Measurements from ENCODE around the gene EIF4A2.
"Not testable (repeated sequence)": the region's sequence is repeated elsewhere in the genome, so short reads cannot be mapped to it uniquely, and the experiment has no call there.

The EIF4A2 gene

GRCh38 chr3:186800285-186800684 is 16.9 kb downstream of the EIF4A2 start:
- H3K27ac ChIP-seq (ENCODE audit: low read depth in 2 of 2, low read length in 2 of 2) = no peak overlapping the region
- no peaks in the 10 kb centered on the region for H3K27me3 ChIP-seq (ENCODE audit: control insufficient read depth in 2 of 2, insufficient read depth in 2 of 2, low read length in 2 of 2)
- H3K36me3 ChIP-seq (ENCODE audit: control insufficient read depth in 2 of 2, insufficient read depth in 2 of 2, low read length in 2 of 2) = peaks cover 0 to 7% of the 10 kb centered on the region in 2 donors
- H3K9ac ChIP-seq (ENCODE audit: low read depth in 1 of 2, low read length in 2 of 2) = no peak overlapping the region
- no peaks in the 10 kb centered on the region for H3K4me1 ChIP-seq (ENCODE audit: control insufficient read depth in 2 of 2, insufficient read depth in 2 of 2, low read length in 2 of 2)
- H3K4me3 ChIP-seq (ENCODE audit: low read length in 2 of 2) = no peak overlapping the region
- no peaks in the 10 kb centered on the region for H3K9me3 ChIP-seq (ENCODE audit: control insufficient read depth in 2 of 2, low read length in 2 of 2)

- Histone ChIP-seq H3K4me3 (ENCODE audit: low read length in 2 of 2) (no peak overlapping the region), H3K36me3 (ENCODE audit: control insufficient read depth in 2 of 2, insufficient read depth in 2 of 2, low read length in 2 of 2) (peaks cover 0 to 2% of the 10 kb centered on the region in 2 donors), H3K27ac (ENCODE audit: low read depth in 2 of 2, low read length in 2 of 2) (no peak overlapping the region), H3K9me3 (ENCODE audit: control insufficient read depth in 2 of 2, low read length in 2 of 2) (no peaks in the 10 kb centered on the region), H3K4me1 (ENCODE audit: control insufficient read depth in 2 of 2, insufficient read depth in 2 of 2, low read length in 2 of 2) (peaks cover 7 to 8% of the 10 kb centered on the region in 2 donors), H3K27me3 (ENCODE audit: control insufficient read depth in 2 of 2, insufficient read depth in 2 of 2, low read length in 2 of 2) (no peaks in the 10 kb centered on the region), H3K9ac (ENCODE audit: low read depth in 1 of 2, low read length in 2 of 2) (no peak overlapping the region)
These were observed 19.3 kb downstream of the EIF4A2 start for GRCh38 chr3:186802701-186803100.

- H3K27me3 ChIP-seq (ENCODE audit: control insufficient read depth in 2 of 2, insufficient read depth in 2 of 2, low read length in 2 of 2); H3K9ac ChIP-seq (ENCODE audit: low read depth in 1 of 2, low read length in 2 of 2); H3K36me3 ChIP-seq (ENCODE audit: control insufficient read depth in 2 of 2, insufficient read depth in 2 of 2, low read length in 2 of 2); H3K4me1 ChIP-seq (ENCODE audit: control insufficient read depth in 2 of 2, insufficient read depth in 2 of 2, low read length in 2 of 2); H3K27ac ChIP-seq (ENCODE audit: low read depth in 2 of 2, low read length in 2 of 2); H3K4me3 ChIP-seq (ENCODE audit: low read length in 2 of 2); H3K9me3 ChIP-seq (ENCODE audit: control insufficient read depth in 2 of 2, low read length in 2 of 2): not testable (repeated sequence)
These were observed 20.1 kb downstream of the EIF4A2 start for GRCh38 chr3:186803447-186803846.

GRCh38 chr3:186806089-186807055 is 23.0 kb downstream of the EIF4A2 start, which contains the start of gene RFC4:
RFC4 (minus strand) TSS chr3:186806482; CDS start chr3:186804713, 1,769 bp downstream.
- Histone ChIP-seq H3K27me3 (ENCODE audit: control insufficient read depth in 2 of 2, insufficient read depth in 2 of 2, low read length in 2 of 2) (no peaks in the 10 kb centered on the region), H3K9me3 (ENCODE audit: control insufficient read depth in 2 of 2, low read length in 2 of 2) (no peaks in the 10 kb centered on the region), H3K9ac (ENCODE audit: low read depth in 1 of 2, low read length in 2 of 2) (peak within 1 kb of the TSS; percentile 85 to 87), H3K36me3 (ENCODE audit: control insufficient read depth in 2 of 2, insufficient read depth in 2 of 2, low read length in 2 of 2) (no peaks in the 10 kb centered on the region), H3K4me1 (ENCODE audit: control insufficient read depth in 2 of 2, insufficient read depth in 2 of 2, low read length in 2 of 2) (peaks cover 7 to 8% of the 10 kb centered on the region in 2 donors), H3K4me3 (ENCODE audit: low read length in 2 of 2) (peak within 1 kb of the TSS; percentile 82 to 99), H3K27ac (ENCODE audit: low read depth in 2 of 2, low read length in 2 of 2) (peak within 1 kb of the TSS; percentile 89 to 94)

- Histone ChIP-seq H3K4me1 (ENCODE audit: control insufficient read depth in 2 of 2, insufficient read depth in 2 of 2, low read length in 2 of 2) (peaks cover 7 to 8% of the 10 kb centered on the region in 2 donors), H3K36me3 (ENCODE audit: control insufficient read depth in 2 of 2, insufficient read depth in 2 of 2, low read length in 2 of 2) (no peaks in the 10 kb centered on the region), H3K9ac (ENCODE audit: low read depth in 1 of 2, low read length in 2 of 2) (peak overlapping the region; percentile 85 to 87), H3K27me3 (ENCODE audit: control insufficient read depth in 2 of 2, insufficient read depth in 2 of 2, low read length in 2 of 2) (no peaks in the 10 kb centered on the region), H3K27ac (ENCODE audit: low read depth in 2 of 2, low read length in 2 of 2) (peak overlapping the region in 1 of 2 donors; percentile 89), H3K9me3 (ENCODE audit: control insufficient read depth in 2 of 2, low read length in 2 of 2) (no peaks in the 10 kb centered on the region), H3K4me3 (ENCODE audit: low read length in 2 of 2) (peak overlapping the region; percentile 82 to 99)
These were observed 23.9 kb downstream of the EIF4A2 start for GRCh38 chr3:186807231-186807630.

GRCh38 chr3:186810336-186810996 is 27.1 kb downstream of the EIF4A2 start:
- H3K9me3 ChIP-seq (ENCODE audit: control insufficient read depth in 2 of 2, low read length in 2 of 2) = no peaks in the 10 kb centered on the region
- no peak overlapping the region for H3K27ac ChIP-seq (ENCODE audit: low read depth in 2 of 2, low read length in 2 of 2)

GRCh38 chr3:186811313-186811712 is 27.9 kb downstream of the EIF4A2 start:
- not testable (repeated sequence) for H3K4me3 ChIP-seq (ENCODE audit: low read length in 2 of 2); H3K4me1 ChIP-seq (ENCODE audit: control insufficient read depth in 2 of 2, insufficient read depth in 2 of 2, low read length in 2 of 2); H3K36me3 ChIP-seq (ENCODE audit: control insufficient read depth in 2 of 2, insufficient read depth in 2 of 2, low read length in 2 of 2); H3K27ac ChIP-seq (ENCODE audit: low read depth in 2 of 2, low read length in 2 of 2); H3K9ac ChIP-seq (ENCODE audit: low read depth in 1 of 2, low read length in 2 of 2); H3K9me3 ChIP-seq (ENCODE audit: control insufficient read depth in 2 of 2, low read length in 2 of 2); H3K27me3 ChIP-seq (ENCODE audit: control insufficient read depth in 2 of 2, insufficient read depth in 2 of 2, low read length in 2 of 2)

More at GRCh38 chr3:186810336-186810996, 27.1 kb downstream of the EIF4A2 start:
- H3K36me3 ChIP-seq (ENCODE audit: control insufficient read depth in 2 of 2, insufficient read depth in 2 of 2, low read length in 2 of 2) = no peaks in the 10 kb centered on the region
- peaks cover 0 to 6% of the 10 kb centered on the region in 2 donors for H3K27me3 ChIP-seq (ENCODE audit: control insufficient read depth in 2 of 2, insufficient read depth in 2 of 2, low read length in 2 of 2)
- no peak overlapping the region for H3K4me3 ChIP-seq (ENCODE audit: low read length in 2 of 2)
- H3K4me1 ChIP-seq (ENCODE audit: control insufficient read depth in 2 of 2, insufficient read depth in 2 of 2, low read length in 2 of 2) = peaks cover 7 to 8% of the 10 kb centered on the region in 2 donors
- no peak overlapping the region for H3K9ac ChIP-seq (ENCODE audit: low read depth in 1 of 2, low read length in 2 of 2)

- Histone ChIP-seq H3K4me1 (ENCODE audit: control insufficient read depth in 2 of 2, insufficient read depth in 2 of 2, low read length in 2 of 2) (no peaks in the 10 kb centered on the region), H3K4me3 (ENCODE audit: low read length in 2 of 2) (no peak overlapping the region), H3K36me3 (ENCODE audit: control insufficient read depth in 2 of 2, insufficient read depth in 2 of 2, low read length in 2 of 2) (no peaks in the 10 kb centered on the region), H3K9ac (ENCODE audit: low read depth in 1 of 2, low read length in 2 of 2) (no peak overlapping the region), H3K27me3 (ENCODE audit: control insufficient read depth in 2 of 2, insufficient read depth in 2 of 2, low read length in 2 of 2) (peaks cover 0 to 6% of the 10 kb centered on the region in 2 donors), H3K27ac (ENCODE audit: low read depth in 2 of 2, low read length in 2 of 2) (no peak overlapping the region), H3K9me3 (ENCODE audit: control insufficient read depth in 2 of 2, low read length in 2 of 2) (no peaks in the 10 kb centered on the region)
These were observed 30.7 kb downstream of the EIF4A2 start for GRCh38 chr3:186814100-186814499.

- H3K9ac ChIP-seq (ENCODE audit: low read depth in 1 of 2, low read length in 2 of 2) = no peak overlapping the region
- no peaks in the 10 kb centered on the region for H3K36me3 ChIP-seq (ENCODE audit: control insufficient read depth in 2 of 2, insufficient read depth in 2 of 2, low read length in 2 of 2)
- no peak overlapping the region for H3K27ac ChIP-seq (ENCODE audit: low read depth in 2 of 2, low read length in 2 of 2)
These were observed 32.1 kb downstream of the EIF4A2 start for GRCh38 chr3:186815435-186815834.

GRCh38 chr3:186818516-186818915 is 35.1 kb downstream of the EIF4A2 start:
- no peak overlapping the region for H3K4me3 ChIP-seq (ENCODE audit: low read length in 2 of 2)
- H3K36me3 ChIP-seq (ENCODE audit: control insufficient read depth in 2 of 2, insufficient read depth in 2 of 2, low read length in 2 of 2) = no peaks in the 10 kb centered on the region
- H3K27me3 ChIP-seq (ENCODE audit: control insufficient read depth in 2 of 2, insufficient read depth in 2 of 2, low read length in 2 of 2) = peaks cover 0 to 4% of the 10 kb centered on the region in 2 donors
- H3K27ac ChIP-seq (ENCODE audit: low read depth in 2 of 2, low read length in 2 of 2) = no peak overlapping the region
- H3K9me3 ChIP-seq (ENCODE audit: control insufficient read depth in 2 of 2, low read length in 2 of 2) = no peaks in the 10 kb centered on the region
- H3K4me1 ChIP-seq (ENCODE audit: control insufficient read depth in 2 of 2, insufficient read depth in 2 of 2, low read length in 2 of 2) = no peaks in the 10 kb centered on the region
- no peak overlapping the region for H3K9ac ChIP-seq (ENCODE audit: low read depth in 1 of 2, low read length in 2 of 2)

More at GRCh38 chr3:186815435-186815834, 32.1 kb downstream of the EIF4A2 start:
- H3K27me3 ChIP-seq (ENCODE audit: control insufficient read depth in 2 of 2, insufficient read depth in 2 of 2, low read length in 2 of 2) = peaks cover 0 to 6% of the 10 kb centered on the region in 2 donors
- H3K9me3 ChIP-seq (ENCODE audit: control insufficient read depth in 2 of 2, low read length in 2 of 2) = no peaks in the 10 kb centered on the region
- no peaks in the 10 kb centered on the region for H3K4me1 ChIP-seq (ENCODE audit: control insufficient read depth in 2 of 2, insufficient read depth in 2 of 2, low read length in 2 of 2)
- H3K4me3 ChIP-seq (ENCODE audit: low read length in 2 of 2) = no peak overlapping the region
